CD14-positive monocyte (primary cell): ENCODE data around the gene CHERP. TPM values are rescaled to one million over a fixed set of nuclear protein-coding genes. Genes with fewer than 3 reads are reported as not detected.

ENCODE experiments used
- DNase-seq, 3 donors: peaks; one replicate each; pipeline ENCODE4 v3.0.0-alpha.2; 2011 to 2022
- H2AFZ ChIP-seq: 2 replicates; pipeline ENCODE4 v1.6.0; 2012; ENCODE audit warnings: mild to moderate bottlenecking, low read depth, low read length, inconsistent platforms; ENCODE audit not compliant: insufficient read depth, poor library complexity, severe bottlenecking
- H3K27ac ChIP-seq, 2 donors: 1 replicate in 1 of 2; 2 replicates in 1 of 2; pipeline ENCODE4 v1.5.1; 2012 to 2013; ENCODE audit warnings: low read length in 2 of 2, control low read depth in 1 of 2, inconsistent platforms in 1 of 2, low read depth in 1 of 2, mild to moderate bottlenecking in 1 of 2
- H3K27me3 ChIP-seq, 2 donors: one replicate each; pipeline versions ENCODE4 v1.6.0 to v1.6.1; 2011 to 2013; ENCODE audit warnings: low read length in 2 of 2; ENCODE audit not compliant: control insufficient read depth in 2 of 2, insufficient read depth in 2 of 2
- H3K36me3 ChIP-seq, 2 donors: replicated peaks in 1 of 2; 1 replicate in 1 of 2; 2 replicates in 1 of 2; pipeline versions ENCODE4 v1.5.1 to v1.6.1; 2012 to 2013; ENCODE audit warnings: low read length in 2 of 2, control low read depth in 1 of 2, inconsistent platforms in 1 of 2, mild to moderate bottlenecking in 1 of 2; ENCODE audit not compliant: insufficient read depth in 2 of 2, control insufficient read depth in 1 of 2
- H3K4me1 ChIP-seq, 2 donors: 1 replicate in 1 of 2; 2 replicates in 1 of 2; pipeline versions ENCODE4 v1.5.1 to v1.6.1; 2012 to 2013; ENCODE audit warnings: low read length in 2 of 2, control low read depth in 1 of 2, inconsistent platforms in 1 of 2, mild to moderate bottlenecking in 1 of 2, moderate library complexity in 1 of 2; ENCODE audit not compliant: insufficient read depth in 2 of 2, control insufficient read depth in 1 of 2
- H3K4me2 ChIP-seq: replicated peaks from 2 replicates; pipeline ENCODE3; 2012; ENCODE audit warnings: low read length, moderate library complexity, mild to moderate bottlenecking; ENCODE audit not compliant: poor library complexity, severe bottlenecking; ENCODE audit errors: extremely low read depth
- H3K4me3 ChIP-seq, 3 experiments: fragments of 200-600 bp in 1 of 3; sonication (generic) in 1 of 3; replicated peaks in 1 of 3; 1 replicate in 2 of 3; 2 replicates in 1 of 3; pipeline ENCODE4 v1.5.1; 2011 to 2013; ENCODE audit warnings: low read length in 3 of 3, mild to moderate bottlenecking in 3 of 3, control low read depth in 2 of 3, low read depth in 2 of 3, inconsistent platforms in 1 of 3, moderate library complexity in 1 of 3
- H3K79me2 ChIP-seq: 2 replicates; pipeline ENCODE4 v1.6.0; 2012; ENCODE audit warnings: mild to moderate bottlenecking, control low read depth, inconsistent platforms, low read length, moderate library complexity; ENCODE audit not compliant: insufficient read depth
- H3K9ac ChIP-seq: 2 replicates; pipeline ENCODE4 v1.6.0; 2017; ENCODE audit warnings: low read length, mild to moderate bottlenecking; ENCODE audit not compliant: insufficient read depth, poor library complexity, severe bottlenecking
- H3K9me3 ChIP-seq, 2 donors: replicated peaks in 1 of 2; 1 replicate in 1 of 2; 2 replicates in 1 of 2; pipeline versions ENCODE4 v1.5.1 to v1.6.1; 2012 to 2013; ENCODE audit warnings: low read length in 2 of 2, control low read depth in 1 of 2; ENCODE audit not compliant: control insufficient read depth in 1 of 2, insufficient read depth in 1 of 2
- H4K20me1 ChIP-seq: 2 replicates; pipeline ENCODE4 v1.6.0; 2012; ENCODE audit warnings: mild to moderate bottlenecking, low read length, control low read depth, moderate library complexity; ENCODE audit not compliant: insufficient read depth
- H3K27ac Mint-ChIP-seq, 7 donors: one replicate each; pipeline ENCODE4 v1.8.0; 2020; ENCODE audit warnings: mild to moderate bottlenecking in 7 of 7, mixed read lengths in 7 of 7, moderate library complexity in 6 of 7, inconsistent platforms in 2 of 7
- H3K27me3 Mint-ChIP-seq, 3 donors: one replicate each; pipeline ENCODE4 v1.8.0; 2021 to 2022; ENCODE audit warnings: low read depth in 3 of 3, mild to moderate bottlenecking in 3 of 3, mixed read lengths in 3 of 3, moderate library complexity in 3 of 3, inconsistent platforms in 1 of 3
- H3K36me3 Mint-ChIP-seq, 2 donors: one replicate each; pipeline ENCODE4 v1.8.0; 2020; ENCODE audit warnings: mixed read lengths in 2 of 2, inconsistent platforms in 1 of 2, mild to moderate bottlenecking in 1 of 2
- H3K4me1 Mint-ChIP-seq: one replicate; pipeline ENCODE4 v1.8.0; 2020; ENCODE audit warnings: mild to moderate bottlenecking, mixed read lengths
- H3K4me3 Mint-ChIP-seq, 2 donors: one replicate each; pipeline ENCODE4 v1.8.0; 2020; ENCODE audit warnings: mild to moderate bottlenecking in 2 of 2, mixed read lengths in 2 of 2, moderate library complexity in 1 of 2
- H3K9me3 Mint-ChIP-seq, 7 donors: one replicate each; pipeline ENCODE4 v1.8.0; 2020 to 2022; ENCODE audit warnings: mixed read lengths in 7 of 7, mild to moderate bottlenecking in 6 of 7, moderate library complexity in 6 of 7, inconsistent platforms in 2 of 7
- WGBS: methylation state at CpG from one replicate; pipeline ENCODE4 v1.1.5; 2013; ENCODE audit warnings: missing lambda C conversion rate; ENCODE audit not compliant: insufficient coverage; 5-methylcytosine and 5-hydroxymethylcytosine counted together
- intact Hi-C, 2 donors: fragments of 100-400 bp; cut with micrococcal nuclease; formaldehyde crosslinking; loops; one replicate each; pipeline versions ENCODE4 v1.15.0 to v1.15.1; 2023
- polyA plus RNA-seq, 3 donors: library from polyadenylated mRNA; depleted of rRNA in 1 of 3; unstranded in 2 of 3; stranded (reverse) in 1 of 3; fragments of 300-500 nt in 2 of 3; fragments of >200 nt in 1 of 3; fragmentation: Illumina TruSeq in 2 of 3; gene quantifications; 1 replicate in 2 of 3; 2 replicates in 1 of 3; pipeline ENCODE4 v1.2.3, GENCODE V29; 2012 to 2021
- TF ChIP-seq, protein P1 (sequence below): fragments of 200-600 bp; IDR thresholded peaks from one replicate; pipeline ENCODE4 v1.8.0; 2022; ENCODE audit warnings: antibody characterized with exemption, mild to moderate bottlenecking

The CHERP gene
- polyA plus RNA-seq, 3 donors: 3.2 to 18.8 (median 5.3) TPM

DNA sequence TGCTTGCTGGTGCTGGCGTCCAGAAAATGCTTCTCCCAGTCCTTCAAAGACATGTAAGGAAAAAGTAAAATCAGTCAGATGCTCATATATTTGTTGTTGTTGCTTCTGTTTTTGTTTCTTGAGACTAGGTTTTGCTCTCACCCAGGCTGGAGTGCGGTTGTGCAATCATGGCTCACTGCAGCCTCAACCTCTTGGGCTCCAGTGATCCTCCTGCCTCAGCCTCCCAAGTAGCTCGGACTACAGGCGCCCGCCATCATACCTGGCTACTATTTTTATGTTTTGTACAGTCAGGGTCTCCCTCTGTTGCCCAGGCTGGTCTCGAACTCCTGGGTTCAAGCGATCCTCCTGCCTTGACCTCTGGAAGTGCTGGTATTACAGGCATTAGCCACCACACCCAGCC lies 59.5 kb downstream of the CHERP start:
- Mint-ChIP-seq H3K4me3 (no peak overlapping the region), H3K9me3 (no peaks in the 10 kb centered on the region), H3K27ac (no peak overlapping the region), H3K27me3 (peaks cover 0 to 9% (median 0%) of the 10 kb centered on the region in 3 donors), H3K36me3 (no peaks in the 10 kb centered on the region), H3K4me1 (peaks cover 2% of the 10 kb centered on the region)
- DNase-seq: no peak
- no peaks in the 10 kb centered on the region for H4K20me1 ChIP-seq
- no peaks in the 10 kb centered on the region for H3K27me3 ChIP-seq
- H3K4me1 ChIP-seq: no peaks in the 10 kb centered on the region
- H3K4me3 ChIP-seq: no peak overlapping the region
- no peaks in the 10 kb centered on the region for H3K9me3 ChIP-seq
- no peak overlapping the region for H3K27ac ChIP-seq
- H3K4me2 ChIP-seq: no peak overlapping the region
- H2AFZ ChIP-seq: no peak overlapping the region
- WGBS: 100% methylated on average over 2 of the region's 7 CpGs
- intact Hi-C loops: no loop called here
- H3K79me2 ChIP-seq: no peaks in the 10 kb centered on the region
- H3K9ac ChIP-seq: no peak overlapping the region
- H3K36me3 ChIP-seq: no peaks in the 10 kb centered on the region
- TF ChIP-seq, protein P1, sequence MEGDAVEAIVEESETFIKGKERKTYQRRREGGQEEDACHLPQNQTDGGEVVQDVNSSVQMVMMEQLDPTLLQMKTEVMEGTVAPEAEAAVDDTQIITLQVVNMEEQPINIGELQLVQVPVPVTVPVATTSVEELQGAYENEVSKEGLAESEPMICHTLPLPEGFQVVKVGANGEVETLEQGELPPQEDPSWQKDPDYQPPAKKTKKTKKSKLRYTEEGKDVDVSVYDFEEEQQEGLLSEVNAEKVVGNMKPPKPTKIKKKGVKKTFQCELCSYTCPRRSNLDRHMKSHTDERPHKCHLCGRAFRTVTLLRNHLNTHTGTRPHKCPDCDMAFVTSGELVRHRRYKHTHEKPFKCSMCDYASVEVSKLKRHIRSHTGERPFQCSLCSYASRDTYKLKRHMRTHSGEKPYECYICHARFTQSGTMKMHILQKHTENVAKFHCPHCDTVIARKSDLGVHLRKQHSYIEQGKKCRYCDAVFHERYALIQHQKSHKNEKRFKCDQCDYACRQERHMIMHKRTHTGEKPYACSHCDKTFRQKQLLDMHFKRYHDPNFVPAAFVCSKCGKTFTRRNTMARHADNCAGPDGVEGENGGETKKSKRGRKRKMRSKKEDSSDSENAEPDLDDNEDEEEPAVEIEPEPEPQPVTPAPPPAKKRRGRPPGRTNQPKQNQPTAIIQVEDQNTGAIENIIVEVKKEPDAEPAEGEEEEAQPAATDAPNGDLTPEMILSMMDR: no peak

DNA sequence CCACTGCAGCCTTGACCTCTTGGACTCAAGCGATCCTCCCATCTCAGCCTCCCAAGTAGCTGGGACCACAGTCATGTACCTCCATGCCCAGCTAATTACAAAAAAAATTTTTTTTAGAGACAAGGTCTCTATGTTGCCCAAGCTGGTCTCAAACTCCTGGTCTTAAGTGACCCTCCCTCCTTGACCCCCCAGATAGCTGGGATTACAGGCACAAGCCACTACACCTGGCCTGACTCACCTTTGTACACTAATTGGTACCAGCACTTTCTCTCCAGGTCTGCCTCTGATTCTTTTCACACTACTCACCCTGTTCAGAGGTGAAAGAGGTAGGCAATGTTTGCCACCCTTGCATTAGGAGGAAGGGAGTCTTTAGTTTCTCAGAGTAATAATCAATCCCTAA lies 64.9 kb downstream of the CHERP start:
- Histone ChIP-seq H3K9ac (no peak overlapping the region), H4K20me1 (no peaks in the 10 kb centered on the region), H3K36me3 (no peaks in the 10 kb centered on the region), H3K4me1 (peaks cover 2 to 3% of the 10 kb centered on the region in 2 donors), H3K4me2 (no peak overlapping the region), H3K9me3 (peaks cover 0 to 8% of the 10 kb centered on the region in 2 donors), H3K27me3 (no peaks in the 10 kb centered on the region), H3K79me2 (no peaks in the 10 kb centered on the region), H3K27ac (no peak overlapping the region), H2AFZ (no peak overlapping the region), H3K4me3 (no peak overlapping the region)
- H3K36me3 Mint-ChIP-seq: no peaks in the 10 kb centered on the region
- H3K27ac Mint-ChIP-seq: no peak overlapping the region
- intact Hi-C loops: no loop called here
- H3K4me3 Mint-ChIP-seq: no peak overlapping the region
- 100% methylated on average over 1 of the region's 1 CpG for WGBS
- H3K27me3 Mint-ChIP-seq: peaks cover 0 to 13% (median 3%) of the 10 kb centered on the region in 3 donors
- no peaks in the 10 kb centered on the region for H3K4me1 Mint-ChIP-seq
- TF ChIP-seq, protein P1: no peak
- peaks cover 0 to 8% (median 5%) of the 10 kb centered on the region in 7 donors for H3K9me3 Mint-ChIP-seq
- no peak for DNase-seq
